NCI-H2081 treated with DMSO at 0.1 percent for 48 hours (cell line): ENCODE data around the gene NARF.
"Not testable (repeated sequence)": the region's sequence is repeated elsewhere in the genome, so short reads cannot be mapped to it uniquely, and the experiment has no call there.

Experiments used
- DNase-seq: peaks from one replicate; lab custom pipeline; 2025; lab: John Stamatoyannopoulos, UW

The NARF gene

GRCh38 chr17:82536512-82537201, 78.1 kb downstream of the NARF start:
- DNase-seq: no peak

- DNase-seq: not testable (repeated sequence)
Measured at GRCh38 chr17:82537228-82537627, 78.7 kb downstream of the NARF start.

- not testable (repeated sequence) for DNase-seq
Measured at GRCh38 chr17:82539076-82539475, 80.5 kb downstream of the NARF start.
